Muscle of leg (tissue), 11 donors: ENCODE results near the gene PPP1R10. TPM values are rescaled to one million over a fixed set of nuclear protein-coding genes. Genes with fewer than 3 reads are reported as not detected.
A peak's percentile ranks its signal among the peaks of the same experiment; 100 is the strongest.

Experiments used
- DNase-seq: peaks from one replicate; pipeline ENCODE4 v3.0.0; 2013
- H3K27ac ChIP-seq: one replicate; pipeline ENCODE4 v1.5.1; 2013; ENCODE audit warnings: mild to moderate bottlenecking, low read length, control low read depth
- H3K27me3 ChIP-seq: one replicate; pipeline ENCODE4 v1.6.1; 2013; ENCODE audit warnings: low read length; ENCODE audit not compliant: control insufficient read depth, insufficient read depth
- H3K36me3 ChIP-seq: one replicate; pipeline ENCODE4 v1.6.1; 2013; ENCODE audit warnings: low read length; ENCODE audit not compliant: control insufficient read depth, insufficient read depth
- H3K4me1 ChIP-seq: one replicate; pipeline ENCODE4 v1.6.1; 2013; ENCODE audit warnings: low read length; ENCODE audit not compliant: control insufficient read depth, insufficient read depth
- H3K4me3 ChIP-seq: one replicate; pipeline ENCODE4 v1.5.1; 2013; ENCODE audit warnings: low read length, control low read depth
- H3K9me3 ChIP-seq: replicated peaks from 2 replicates; pipeline ENCODE4 v1.6.1; 2013; ENCODE audit warnings: low read depth, low read length; ENCODE audit not compliant: control insufficient read depth
- WGBS: methylation state at CpG from one replicate; pipeline ENCODE4 v1.1.5; 2013; ENCODE audit warnings: missing lambda C conversion rate; ENCODE audit not compliant: insufficient coverage; 5-methylcytosine and 5-hydroxymethylcytosine counted together
- polyA plus RNA-seq, 8 donors: library from polyadenylated mRNA; unstranded; fragments of 120-200 nt; gene quantifications; one replicate each; pipeline versions ENCODE4 v1.2.1 to v1.2.3, GENCODE V29; 2013; ENCODE audit warnings: inconsistent platforms in 1 of 8, low replicate concordance in 1 of 8; ENCODE audit not compliant: insufficient read length in 8 of 8, insufficient read depth in 1 of 8
- total RNA-seq: library from RNA; stranded (reverse); fragments of 120-200 nt; gene quantifications from one replicate; pipeline ENCODE4 v1.2.4, GENCODE V29; 2013

PPP1R10 gene
- total and polyA plus RNA-seq, 9 donors = 22.4 to 32.7 (median 29.7) TPM

- H3K4me3 ChIP-seq = peak overlapping the region; percentile 68
- DNase-seq = no peak
- no peaks in the 10 kb centered on the region for H3K9me3 ChIP-seq
- no CpG with 5 or more reads among the region's 8 CpGs for WGBS
- H3K36me3 ChIP-seq = peaks cover 8% of the 10 kb centered on the region
- H3K4me1 ChIP-seq = peaks cover 17% of the 10 kb centered on the region
- H3K27ac ChIP-seq = peak overlapping the region; percentile 94
- no peaks in the 10 kb centered on the region for H3K27me3 ChIP-seq
Measured at GRCh38 chr6:30571762-30572082, 45.3 kb downstream of the PPP1R10 start.

GRCh38 chr6:30571075-30571761, 45.8 kb downstream of the PPP1R10 start, which contains the start of gene ABCF1:
Gene ABCF1 (plus strand): TSS chr6:30571442. CDS start chr6:30571488, 46 bp downstream.
- peak; percentile 99 for DNase-seq
- Histone ChIP-seq H3K27ac (peak within 1 kb of the TSS; percentile 94), H3K36me3 (peaks cover 4% of the 10 kb centered on the region), H3K4me3 (peak within 1 kb of the TSS; percentile 68), H3K27me3 (no peaks in the 10 kb centered on the region), H3K4me1 (peaks cover 17% of the 10 kb centered on the region), H3K9me3 (no peaks in the 10 kb centered on the region)
- WGBS = under 1% methylated on average over 55 of the region's 59 CpGs

- Histone ChIP-seq H3K36me3 (peaks cover 4% of the 10 kb centered on the region), H3K4me3 (peak overlapping the region; percentile 68), H3K27ac (peak overlapping the region; percentile 93), H3K27me3 (no peaks in the 10 kb centered on the region), H3K4me1 (peaks cover 17% of the 10 kb centered on the region), H3K9me3 (no peaks in the 10 kb centered on the region)
- no peak for DNase-seq
- under 1% methylated on average over 9 of the region's 18 CpGs for WGBS
Measured at GRCh38 chr6:30570740-30571074, 46.3 kb downstream of the PPP1R10 start.

- H3K27ac ChIP-seq = no peak overlapping the region
- H3K4me1 ChIP-seq = peaks cover 17% of the 10 kb centered on the region
- H3K27me3 ChIP-seq = no peaks in the 10 kb centered on the region
- DNase-seq = no peak
- no peaks in the 10 kb centered on the region for H3K9me3 ChIP-seq
- H3K36me3 ChIP-seq = peaks cover under 1% of the 10 kb centered on the region
- H3K4me3 ChIP-seq = peak overlapping the region; percentile 68
- 83% methylated on average over 1 of the region's 1 CpG for WGBS
Measured at GRCh38 chr6:30570263-30570662, 46.8 kb downstream of the PPP1R10 start.

GRCh38 chr6:30568245-30568644, 48.8 kb downstream of the PPP1R10 start:
- Histone ChIP-seq H3K4me1 (peaks cover 17% of the 10 kb centered on the region), H3K9me3 (no peaks in the 10 kb centered on the region), H3K27me3 (no peaks in the 10 kb centered on the region), H3K36me3 (peaks cover 5% of the 10 kb centered on the region), H3K4me3 (no peak overlapping the region), H3K27ac (no peak overlapping the region)
- no peak for DNase-seq
- 56% methylated on average over 1 of the region's 3 CpGs for WGBS

GRCh38 chr6:30565772-30566171, 51.3 kb downstream of the PPP1R10 start:
- peaks cover 26% of the 10 kb centered on the region for H3K36me3 ChIP-seq
- no peaks in the 10 kb centered on the region for H3K27me3 ChIP-seq
- H3K9me3 ChIP-seq = no peaks in the 10 kb centered on the region
- H3K4me1 ChIP-seq = peaks cover 8% of the 10 kb centered on the region
- H3K4me3 ChIP-seq = no peak overlapping the region
- no peak overlapping the region for H3K27ac ChIP-seq
- DNase-seq = no peak

GRCh38 chr6:30564114-30564513, 52.9 kb downstream of the PPP1R10 start:
- 86% methylated on average over 1 of the region's 1 CpG for WGBS
- H3K27me3 ChIP-seq = no peaks in the 10 kb centered on the region
- H3K9me3 ChIP-seq = no peaks in the 10 kb centered on the region
- H3K36me3 ChIP-seq = peaks cover 26% of the 10 kb centered on the region
- H3K4me3 ChIP-seq = no peak overlapping the region
- no peak overlapping the region for H3K27ac ChIP-seq
- no peaks in the 10 kb centered on the region for H3K4me1 ChIP-seq
- DNase-seq = no peak

GRCh38 chr6:30562470-30563425, 54.3 kb downstream of the PPP1R10 start:
- Histone ChIP-seq H3K4me3 (no peak overlapping the region), H3K4me1 (peaks cover 4% of the 10 kb centered on the region), H3K36me3 (peaks cover 26% of the 10 kb centered on the region), H3K27ac (no peak overlapping the region), H3K9me3 (no peaks in the 10 kb centered on the region), H3K27me3 (no peaks in the 10 kb centered on the region)
- DNase-seq = no peak
- WGBS = 95% methylated on average over 14 of the region's 14 CpGs

GRCh38 chr6:30560930-30561329, 56.1 kb downstream of the PPP1R10 start:
- peaks cover 26% of the 10 kb centered on the region for H3K36me3 ChIP-seq
- no peaks in the 10 kb centered on the region for H3K9me3 ChIP-seq
- DNase-seq = no peak
- H3K27ac ChIP-seq = no peak overlapping the region
- H3K4me1 ChIP-seq = peaks cover 8% of the 10 kb centered on the region
- H3K4me3 ChIP-seq = no peak overlapping the region
- WGBS = no CpG with 5 or more reads among the region's 3 CpGs
- no peaks in the 10 kb centered on the region for H3K27me3 ChIP-seq

GRCh38 chr6:30557683-30557981, 59.4 kb downstream of the PPP1R10 start:
- Histone ChIP-seq H3K4me1 (peaks cover 22% of the 10 kb centered on the region), H3K36me3 (peaks cover 35% of the 10 kb centered on the region), H3K27me3 (no peaks in the 10 kb centered on the region), H3K27ac (peak overlapping the region; percentile 99), H3K9me3 (no peaks in the 10 kb centered on the region), H3K4me3 (peak overlapping the region; percentile 99)
- 0% methylated on average over 3 of the region's 6 CpGs for WGBS
- DNase-seq = no peak
